Muscle layer of duodenum (tissue), 2 donors: ENCODE measurements around the gene POLR1A.

ENCODE experiments used
- H3K27ac ChIP-seq: one replicate; pipeline ENCODE4 v1.7.0; 2013; ENCODE audit warnings: mild to moderate bottlenecking, low read length
- H3K27me3 ChIP-seq: one replicate; pipeline ENCODE4 v1.7.0; 2013; ENCODE audit warnings: low read depth, mild to moderate bottlenecking, control low read depth, low read length
- H3K36me3 ChIP-seq, 2 donors: one replicate each; pipeline ENCODE4 v1.7.0; 2013; ENCODE audit warnings: low read length in 2 of 2, control low read depth in 1 of 2, mild to moderate bottlenecking in 1 of 2; ENCODE audit not compliant: insufficient read depth in 2 of 2, control insufficient read depth in 1 of 2
- H3K4me1 ChIP-seq, 2 donors: one replicate each; pipeline ENCODE4 v1.7.0; 2013; ENCODE audit warnings: low read length in 2 of 2, mild to moderate bottlenecking in 2 of 2, control low read depth in 1 of 2, moderate library complexity in 1 of 2; ENCODE audit not compliant: insufficient read depth in 2 of 2, control insufficient read depth in 1 of 2
- H3K4me3 ChIP-seq, 2 donors: one replicate each; pipeline ENCODE4 v1.7.0; 2013; ENCODE audit warnings: low read length in 2 of 2, low read depth in 1 of 2, mild to moderate bottlenecking in 1 of 2
- H3K9me3 ChIP-seq, 2 donors: one replicate each; pipeline ENCODE4 v1.7.0; 2013; ENCODE audit warnings: low read length in 2 of 2, control low read depth in 1 of 2, mild to moderate bottlenecking in 1 of 2; ENCODE audit not compliant: control insufficient read depth in 1 of 2
- donor health status: healthy.

POLR1A gene

DNA sequence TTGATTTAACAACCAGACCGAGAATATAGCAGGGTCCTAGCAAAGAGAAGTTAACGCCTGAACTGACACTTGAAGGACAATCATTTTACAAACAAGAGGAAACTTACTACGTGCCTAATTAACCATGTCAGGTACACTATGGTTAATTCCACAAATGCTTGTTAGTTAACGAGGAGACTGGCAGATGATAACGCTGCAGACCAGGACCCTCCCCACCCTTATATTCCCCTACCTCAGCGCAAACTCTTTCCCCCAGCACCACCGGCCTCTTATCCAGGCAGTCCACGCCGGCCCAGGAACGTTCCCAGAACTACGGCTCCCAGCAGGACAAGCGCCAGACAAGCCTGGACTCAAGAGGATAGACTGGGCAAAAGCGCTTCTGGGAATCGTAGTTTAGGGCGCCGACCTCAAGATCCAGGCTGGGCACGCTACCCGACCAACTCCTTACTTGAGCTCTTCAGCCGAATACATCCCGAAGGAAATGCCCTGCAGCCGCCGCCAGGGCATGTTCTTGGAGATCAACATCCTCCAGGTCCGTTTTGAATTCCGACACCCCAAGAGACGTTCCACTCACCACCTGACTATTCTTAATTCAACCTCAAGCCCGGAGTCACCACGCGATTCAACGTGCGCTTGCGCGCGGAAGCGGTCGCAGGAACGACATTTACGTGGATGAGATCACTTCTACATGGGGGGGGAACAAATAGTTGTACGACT is at the start of gene POLR1A:
TSS of gene POLR1A (minus strand) at position 635 of the 717 bp plus-strand sequence. CDS start at position 525, 110 bp downstream.
- Histone ChIP-seq H3K4me3 (peak within 1 kb of the TSS; percentile 93 to 100), H3K4me1 (peaks cover 11 to 31% of the 10 kb centered on the region in 2 donors), H3K36me3 (peaks cover 13 to 21% of the 10 kb centered on the region in 2 donors), H3K27me3 (no peaks in the 10 kb centered on the region), H3K9me3 (no peaks in the 10 kb centered on the region), H3K27ac (peak within 1 kb of the TSS; percentile 96)

DNA sequence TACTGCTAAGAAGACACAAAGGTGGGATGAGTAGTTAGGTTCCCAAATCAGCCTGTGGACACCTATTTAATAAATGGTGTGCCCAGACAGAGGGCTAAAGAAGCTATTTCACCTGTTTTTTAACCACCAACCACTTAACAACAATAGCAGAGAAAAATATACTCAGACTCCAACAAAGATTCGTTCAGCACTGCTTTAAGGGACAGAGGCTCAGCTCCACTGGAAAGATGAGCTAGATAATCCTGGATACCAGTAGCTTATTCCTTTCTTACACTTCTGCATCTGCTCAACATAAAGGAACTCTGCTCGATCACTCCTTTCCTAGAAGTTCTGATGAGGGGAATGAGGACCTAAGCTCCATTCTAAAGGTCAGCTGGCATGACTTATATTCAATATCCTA is 44.8 kb upstream of the POLR1A start:
- Histone ChIP-seq H3K9me3 (no peaks in the 10 kb centered on the region), H3K36me3 (peaks cover 48 to 59% of the 10 kb centered on the region in 2 donors), H3K4me3 (no peak overlapping the region), H3K27me3 (no peaks in the 10 kb centered on the region), H3K4me1 (no peaks in the 10 kb centered on the region), H3K27ac (no peak overlapping the region)

DNA sequence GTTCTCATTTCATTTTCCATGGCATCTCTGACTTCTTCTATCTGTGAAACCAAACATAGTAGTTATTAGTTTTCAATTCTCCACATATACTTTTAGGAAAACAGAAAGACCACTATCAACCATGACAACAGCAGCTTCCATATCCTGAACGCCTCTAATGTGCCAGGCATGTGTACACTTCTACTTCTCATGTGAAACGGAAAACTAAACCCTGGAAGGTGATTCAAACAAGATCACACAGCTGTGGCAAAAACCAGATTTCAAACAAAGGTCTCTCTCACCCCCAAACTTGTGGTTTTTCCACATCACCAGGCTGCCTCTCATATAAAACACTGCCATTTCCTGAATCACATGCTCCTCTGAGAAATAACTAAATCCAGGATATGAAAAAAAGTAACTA is 42.1 kb upstream of the POLR1A start:
- Histone ChIP-seq H3K36me3 (peaks cover 67 to 81% of the 10 kb centered on the region in 2 donors), H3K9me3 (no peaks in the 10 kb centered on the region), H3K4me1 (no peaks in the 10 kb centered on the region), H3K27ac (no peak overlapping the region), H3K4me3 (no peak overlapping the region), H3K27me3 (no peaks in the 10 kb centered on the region)

DNA sequence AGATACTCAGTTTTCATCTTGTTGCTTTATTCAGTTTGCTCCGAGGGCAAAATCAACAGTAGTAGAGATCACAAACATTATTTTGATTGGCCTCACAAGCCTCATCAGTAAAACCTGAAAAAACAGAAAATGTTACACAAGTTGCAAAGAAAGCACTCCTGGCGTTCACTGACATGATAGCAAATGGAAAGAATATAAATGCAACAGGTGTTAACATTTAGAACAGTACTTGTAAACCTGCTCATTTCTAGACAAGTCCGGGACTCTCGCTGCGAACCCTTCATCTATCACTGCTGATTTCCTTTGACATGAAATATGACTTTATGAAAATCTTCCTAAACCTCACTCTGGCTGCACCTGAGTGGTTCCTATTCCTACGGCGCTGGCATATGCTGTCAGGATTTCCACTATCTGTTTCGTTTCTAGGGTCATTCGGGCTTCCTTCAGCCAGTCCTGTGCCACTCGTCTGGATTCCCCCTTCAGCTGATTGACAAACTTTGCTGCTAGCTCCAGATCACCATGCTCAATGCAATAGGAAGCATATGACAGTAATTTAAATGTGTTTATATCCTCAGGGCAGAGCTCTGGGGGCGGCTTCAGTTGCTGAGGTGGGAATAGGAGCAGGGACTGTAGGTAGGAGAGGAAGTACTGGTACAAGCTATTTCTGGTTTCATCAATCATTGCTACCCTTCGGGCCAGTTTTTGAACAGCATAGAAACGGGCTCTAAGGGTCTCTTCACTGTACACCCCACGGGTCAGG is 38.4 kb upstream of the POLR1A start:
- H3K27ac ChIP-seq = no peak overlapping the region
- peaks cover 67 to 79% of the 10 kb centered on the region in 2 donors for H3K36me3 ChIP-seq
- no peaks in the 10 kb centered on the region for H3K9me3 ChIP-seq
- H3K4me1 ChIP-seq = no peaks in the 10 kb centered on the region
- no peak overlapping the region for H3K4me3 ChIP-seq
- no peaks in the 10 kb centered on the region for H3K27me3 ChIP-seq

DNA sequence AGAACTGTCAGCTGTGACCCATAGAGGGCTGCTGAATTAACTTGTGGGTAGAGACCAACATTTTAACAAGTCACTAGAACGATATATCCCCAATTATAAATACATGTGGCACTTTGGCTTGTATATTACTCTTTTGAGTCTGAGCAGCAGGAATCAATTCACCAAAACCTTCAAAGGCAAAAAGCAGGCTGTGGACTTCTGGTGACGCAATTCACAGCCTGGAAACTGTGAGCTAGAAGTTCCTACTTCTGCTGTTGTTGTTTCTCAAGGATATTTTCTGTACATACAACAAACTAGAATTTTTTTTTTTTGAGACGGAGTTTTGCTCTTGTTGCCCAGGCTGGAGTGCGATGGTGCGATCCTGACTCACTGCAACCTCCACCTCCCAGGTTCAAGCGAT is 37.6 kb upstream of the POLR1A start:
- H3K4me3 ChIP-seq = no peak overlapping the region

DNA sequence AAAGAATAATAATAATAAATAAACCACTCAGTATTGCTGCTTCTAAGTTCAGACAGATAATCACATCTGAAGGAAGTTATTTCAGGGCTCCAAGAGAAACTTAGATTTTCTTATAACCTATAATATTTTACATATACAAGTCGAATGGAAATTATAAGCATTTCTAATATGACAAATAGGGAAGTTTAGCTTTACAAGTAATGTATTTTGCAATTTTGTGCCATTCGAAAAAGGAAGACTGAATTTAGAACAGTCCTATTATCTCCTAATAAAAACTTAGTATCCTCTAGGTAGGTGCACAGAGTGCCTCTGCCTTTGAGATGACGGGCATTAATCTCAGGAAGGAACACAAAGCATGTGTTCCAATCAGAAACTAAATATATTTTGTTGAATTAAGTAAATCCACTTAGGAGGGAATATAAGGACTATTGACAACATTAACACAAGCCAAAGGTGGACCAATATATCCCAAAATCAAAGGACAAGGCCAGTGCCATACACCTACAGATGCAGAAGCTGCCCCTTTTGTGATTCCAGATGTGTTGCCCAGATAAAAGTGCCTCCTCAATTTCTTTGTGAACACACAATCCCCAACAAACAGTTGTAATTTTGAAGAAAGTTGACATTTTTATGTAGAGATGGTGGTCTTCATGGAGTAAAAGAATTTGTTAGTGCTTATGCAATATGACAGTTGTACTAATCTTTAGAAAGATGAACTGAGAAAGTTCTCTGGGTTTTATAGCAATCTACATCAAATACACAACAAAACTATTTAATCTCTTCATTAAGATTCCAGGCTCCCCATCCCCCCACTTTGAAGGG is 37.0 kb upstream of the POLR1A start:
- Histone ChIP-seq H3K27ac (no peak overlapping the region), H3K9me3 (no peaks in the 10 kb centered on the region), H3K4me1 (no peaks in the 10 kb centered on the region), H3K4me3 (no peak overlapping the region), H3K36me3 (peaks cover 70 to 80% of the 10 kb centered on the region in 2 donors), H3K27me3 (no peaks in the 10 kb centered on the region)

More for the DNA sequence above, 37.6 kb upstream of the POLR1A start:
- H3K27me3 ChIP-seq = no peaks in the 10 kb centered on the region
- H3K9me3 ChIP-seq = no peaks in the 10 kb centered on the region
- H3K4me1 ChIP-seq = no peaks in the 10 kb centered on the region
- H3K27ac ChIP-seq = no peak overlapping the region
- peaks cover 70 to 80% of the 10 kb centered on the region in 2 donors for H3K36me3 ChIP-seq

DNA sequence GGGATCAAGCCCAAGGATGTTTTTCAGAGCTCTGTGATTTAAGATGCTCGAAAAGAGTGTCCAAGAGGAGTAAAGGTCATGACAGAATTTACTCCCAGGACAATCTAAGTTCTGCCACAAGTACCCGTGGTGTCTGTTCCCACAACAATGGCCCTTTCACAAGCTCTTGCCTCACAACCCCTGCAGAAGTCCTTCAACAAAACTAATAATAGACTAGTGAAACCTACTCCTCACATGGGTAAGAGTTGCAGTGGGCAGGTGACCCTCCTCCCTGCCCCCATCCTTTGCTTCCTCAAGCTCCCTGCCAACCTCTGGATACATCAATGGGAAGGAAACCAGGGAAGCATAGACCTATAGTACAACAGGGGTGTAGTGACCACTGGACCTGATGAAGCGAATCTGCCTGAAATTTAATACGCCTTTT is 35.3 kb upstream of the POLR1A start:
- Histone ChIP-seq H3K27me3 (no peaks in the 10 kb centered on the region), H3K9me3 (no peaks in the 10 kb centered on the region), H3K27ac (no peak overlapping the region), H3K36me3 (peaks cover 80 to 83% of the 10 kb centered on the region in 2 donors), H3K4me1 (no peaks in the 10 kb centered on the region), H3K4me3 (no peak overlapping the region)

DNA sequence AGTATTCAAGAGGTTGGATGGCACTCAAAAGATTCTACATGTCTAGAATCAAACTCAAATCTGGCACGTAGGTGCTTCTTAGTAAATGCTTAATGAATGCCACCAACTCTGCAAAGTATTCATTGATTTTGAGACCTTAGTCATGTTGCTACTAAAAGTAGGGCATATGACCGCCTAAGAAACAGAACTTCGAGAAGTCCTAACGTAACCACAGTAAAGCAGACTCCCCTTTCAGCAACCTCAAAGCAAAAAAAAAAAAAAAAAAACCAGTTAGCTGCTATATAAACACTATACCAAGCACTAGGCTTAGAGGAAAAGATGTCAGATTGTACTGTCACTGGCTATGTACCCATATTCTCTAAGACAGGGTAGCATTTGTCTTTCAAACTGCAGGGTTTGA is 34.3 kb upstream of the POLR1A start:
- Histone ChIP-seq H3K4me1 (no peaks in the 10 kb centered on the region), H3K36me3 (peaks cover 82 to 85% of the 10 kb centered on the region in 2 donors), H3K4me3 (no peak overlapping the region), H3K9me3 (no peaks in the 10 kb centered on the region), H3K27me3 (no peaks in the 10 kb centered on the region), H3K27ac (no peak overlapping the region)

DNA sequence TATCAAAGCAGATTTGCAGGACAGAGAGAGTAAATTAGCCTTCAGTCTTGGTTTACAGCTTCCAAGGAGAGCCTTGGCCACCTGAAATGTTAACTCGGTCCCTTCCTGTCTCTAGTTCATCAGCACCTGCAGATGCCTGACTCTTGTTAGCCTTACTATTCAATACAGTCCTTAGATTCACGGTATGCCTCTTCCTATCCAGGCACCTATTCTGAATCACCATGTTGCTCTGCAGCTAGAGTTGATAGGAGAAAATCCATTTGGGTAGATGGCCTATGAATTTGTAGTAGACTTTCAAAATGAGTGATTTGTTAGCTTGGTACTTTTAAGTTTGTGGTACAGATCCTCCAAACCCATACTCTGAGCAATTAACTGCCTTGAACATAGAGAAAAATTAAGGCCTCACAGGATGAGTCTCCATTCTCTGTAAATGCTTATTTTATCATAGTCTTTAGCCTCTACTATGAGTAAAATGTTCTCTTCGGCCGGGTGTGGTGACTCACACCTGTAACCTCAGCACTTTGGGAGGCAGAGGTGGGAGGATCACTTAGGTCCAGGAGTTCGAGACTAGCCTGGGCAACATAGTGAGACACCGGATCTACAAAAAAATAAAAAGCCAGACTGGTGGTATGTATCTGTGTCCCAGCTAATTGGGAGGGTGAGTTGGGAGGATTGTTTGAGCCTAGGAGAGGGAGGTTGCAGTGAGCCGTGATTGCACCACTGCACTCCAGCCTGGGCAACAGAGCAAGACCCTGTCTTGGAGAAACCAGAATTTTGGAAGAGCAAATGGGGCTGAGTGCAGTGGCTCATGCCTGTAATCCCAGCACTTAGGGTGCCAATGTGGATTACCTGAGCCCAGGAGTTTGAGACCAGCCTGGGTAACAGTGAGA is 33.3 kb upstream of the POLR1A start:
- Histone ChIP-seq H3K27me3 (no peaks in the 10 kb centered on the region), H3K4me3 (no peak overlapping the region), H3K27ac (no peak overlapping the region), H3K36me3 (peaks cover 82 to 85% of the 10 kb centered on the region in 2 donors), H3K9me3 (no peaks in the 10 kb centered on the region), H3K4me1 (no peaks in the 10 kb centered on the region)

DNA sequence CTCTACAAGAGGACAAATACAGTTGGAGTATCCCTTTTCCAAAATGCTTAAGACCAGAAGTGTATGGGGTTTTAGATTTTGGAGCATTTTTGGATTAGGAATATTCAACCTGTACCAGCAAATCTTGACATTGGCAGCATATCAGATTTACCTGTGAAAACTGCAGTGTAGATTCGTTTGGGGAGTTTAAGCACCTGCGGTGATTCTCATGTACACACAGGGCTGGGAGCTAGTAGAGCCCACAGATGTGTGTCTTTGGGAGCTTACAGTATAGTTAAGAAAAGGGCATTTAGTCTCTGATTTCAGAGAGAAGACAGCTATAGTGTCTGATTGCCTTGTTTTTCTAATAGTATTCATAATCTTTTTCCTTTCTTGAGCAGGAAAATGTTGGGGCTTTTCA is 30.5 kb upstream of the POLR1A start:
- no peaks in the 10 kb centered on the region for H3K4me1 ChIP-seq
- peaks cover 83 to 88% of the 10 kb centered on the region in 2 donors for H3K36me3 ChIP-seq
- H3K27ac ChIP-seq = no peak overlapping the region

More for the DNA sequence above, 30.5 kb upstream of the POLR1A start:
- H3K9me3 ChIP-seq = no peaks in the 10 kb centered on the region
- no peak overlapping the region for H3K4me3 ChIP-seq
- no peaks in the 10 kb centered on the region for H3K27me3 ChIP-seq
